GM12878 (cell line): ENCODE results near the gene ENTPD3. TPM values are rescaled to one million over a fixed set of nuclear protein-coding genes. Genes with fewer than 3 reads are reported as not detected.

Source experiments
- CBX3 ChIP-seq: fragments of 200-600 bp; sonication (generic); IDR thresholded peaks from 2 replicates; pipeline ENCODE4 v1.6.1; 2016; ENCODE audit warnings: low read depth, borderline replicate concordance
- ETV6 ChIP-seq, 2 experiments: fragments of 450-650 bp in 1 of 2; IDR thresholded peaks in 1 of 2; conservative IDR thresholded peaks in 1 of 2; 2 replicates each; pipeline ENCODE4 v1.6.1; 2014; ENCODE audit warnings: antibody characterized with exemption in 1 of 2, borderline replicate concordance in 1 of 2, low read depth in 1 of 2, mild to moderate bottlenecking in 1 of 2, moderate library complexity in 1 of 2
- IKZF1 ChIP-seq: fragments of 450-650 bp; conservative IDR thresholded peaks from 2 replicates; pipeline ENCODE4 v1.6.1; 2017; ENCODE audit warnings: antibody characterized with exemption, mild to moderate bottlenecking
- MTA2 ChIP-seq: fragments of 450-650 bp; IDR thresholded peaks from 2 replicates; pipeline ENCODE4 v1.6.1; 2016; ENCODE audit warnings: low read depth, mild to moderate bottlenecking, moderate library complexity
- NFYA ChIP-seq: IDR thresholded peaks from 2 replicates; pipeline ENCODE4 v1.6.1; 2011; ENCODE audit warnings: low read depth, mild to moderate bottlenecking, low read length, improper control_type of control experiment, borderline replicate concordance
- NR2F1 ChIP-seq: fragments of 450-650 bp; conservative IDR thresholded peaks from 2 replicates; pipeline ENCODE4 v1.6.1; 2017; ENCODE audit warnings: mild to moderate bottlenecking
- TCF12 ChIP-seq: IDR thresholded peaks from 2 replicates; pipeline ENCODE4 v1.6.1; 2011; ENCODE audit warnings: low read depth, mild to moderate bottlenecking, low read length
- TCF3 ChIP-seq: IDR thresholded peaks from 2 replicates; pipeline ENCODE4 v1.6.1; 2012; ENCODE audit warnings: low read depth, mild to moderate bottlenecking, low read length, borderline replicate concordance; ENCODE audit not compliant: insufficient read depth
- TCF7 ChIP-seq: IDR thresholded peaks from 2 replicates; pipeline ENCODE4 v1.6.1; 2014; ENCODE audit warnings: antibody characterized with exemption, borderline replicate concordance
- YY1 ChIP-seq: IDR thresholded peaks from 2 replicates; pipeline ENCODE4 v1.6.1; 2011; ENCODE audit warnings: low read depth, mild to moderate bottlenecking, low read length
- ZNF274 ChIP-seq: IDR thresholded peaks from one replicate; pipeline ENCODE4 v1.8.0; 2011; ENCODE audit not compliant: insufficient read length, insufficient read depth
- ZSCAN29 ChIP-seq: fragments of 450-650 bp; IDR thresholded peaks from 2 replicates; pipeline ENCODE4 v1.6.1; 2017; ENCODE audit warnings: mild to moderate bottlenecking, moderate library complexity
- polyA plus RNA-seq, 11 experiments: library from polyadenylated mRNA; depleted of rRNA in 4 of 11; unstranded in 6 of 11; stranded (reverse) in 5 of 11; fragments of >200 nt; fragmentation: Nextera tagmentation in 4 of 11; fragmentation: Illumina TruSeq in 1 of 11; extraction: Ambion mirVana in 4 of 11; extraction: Trizol in 1 of 11; gene quantifications; 1 replicate in 1 of 11; 2 replicates in 10 of 11; pipeline versions ENCODE4 v1.2.1 to v1.2.3, GENCODE V29; 2011 to 2016; ENCODE audit warnings: inconsistent platforms in 2 of 11, missing spikeins in 2 of 11, low read depth in 1 of 11
- total RNA-seq, 4 experiments: library from RNA; depleted of rRNA in 3 of 4; stranded (reverse); fragments of >200 nt in 3 of 4; fragmentation: Illumina TruSeq in 1 of 4; extraction: Trizol in 1 of 4; gene quantifications; 2 replicates each; pipeline versions ENCODE4 v1.2.1 to v1.2.3, GENCODE V29; 2013 to 2021
- TF ChIP-seq, protein P1 (sequence below): IDR thresholded peaks from 2 replicates; pipeline ENCODE4 v1.6.1; 2012; ENCODE audit warnings: improper control_type of control experiment, low read depth, low read length; ENCODE audit not compliant: insufficient replicate concordance
- TF ChIP-seq, protein P2 (sequence below): fragments of 450-650 bp; IDR thresholded peaks from 2 replicates; pipeline ENCODE4 v1.6.1; 2018; ENCODE audit warnings: borderline replicate concordance, mild to moderate bottlenecking; ENCODE audit not compliant: partially characterized antibody
- TF ChIP-seq, protein P3 (sequence below): fragments of 450-650 bp; IDR thresholded peaks from 2 replicates; pipeline ENCODE4 v1.6.1; 2017; ENCODE audit warnings: mild to moderate bottlenecking
- TF ChIP-seq, protein P4 (sequence below): fragments of 450-650 bp; conservative IDR thresholded peaks from 2 replicates; pipeline ENCODE4 v1.6.1; 2017; ENCODE audit warnings: mild to moderate bottlenecking, moderate library complexity

The ENTPD3 gene
- total and polyA plus RNA-seq, 10 of the 15 experiments (the other 5 are each of a cell fraction or from before 2014, with no cell fraction given): 0.03 TPM; not detected in 9

DNA sequence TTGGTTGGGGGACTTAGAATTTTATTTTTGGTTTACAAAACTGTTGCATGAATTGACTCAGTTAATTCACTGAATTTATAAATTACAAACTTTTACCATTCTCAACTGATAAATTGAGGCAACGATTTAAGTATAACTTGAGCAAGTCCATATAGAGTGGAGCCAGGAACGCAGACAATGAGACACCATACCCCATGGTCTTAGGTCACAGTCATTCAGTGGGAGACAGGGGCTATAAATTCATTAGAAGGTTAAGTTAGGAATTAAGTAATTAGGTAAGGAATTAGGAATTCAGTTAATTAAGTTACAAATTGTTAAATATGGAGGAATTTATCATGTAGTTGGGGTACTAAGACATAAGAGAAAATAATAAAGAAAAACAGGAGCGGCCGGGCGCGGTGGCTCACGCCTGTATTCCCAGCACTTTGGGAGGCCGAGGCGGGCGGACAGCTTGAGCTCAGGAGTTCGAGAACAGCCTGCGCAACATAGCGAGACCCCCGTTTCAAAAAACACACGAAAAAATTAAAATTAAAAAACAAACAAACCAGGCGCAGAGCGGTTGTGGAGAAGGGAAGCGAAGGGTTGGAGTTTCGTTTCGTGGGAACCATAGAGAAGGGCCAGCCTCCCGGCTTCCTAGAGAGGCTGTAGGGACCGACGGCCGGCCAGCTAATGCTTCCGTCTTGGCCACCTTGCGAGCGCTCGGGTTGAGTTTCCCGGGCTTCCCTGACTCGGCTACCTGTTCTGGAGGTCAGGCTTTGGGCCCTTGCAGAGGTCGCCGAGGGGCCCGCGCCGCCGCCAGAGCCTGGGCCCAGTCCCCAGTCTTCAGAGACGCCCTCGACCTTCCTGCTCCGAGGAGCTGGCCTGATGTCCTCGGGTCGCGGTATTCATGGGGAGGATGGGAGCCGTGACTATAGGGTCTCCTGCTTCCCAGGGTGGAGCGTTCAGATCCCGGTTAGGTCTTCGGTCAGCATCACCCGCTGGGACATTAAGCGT is 89.8 kb downstream of the ENTPD3 start, which contains the start of gene ZNF619 (continued):
- TF ChIP-seq, protein P1, sequence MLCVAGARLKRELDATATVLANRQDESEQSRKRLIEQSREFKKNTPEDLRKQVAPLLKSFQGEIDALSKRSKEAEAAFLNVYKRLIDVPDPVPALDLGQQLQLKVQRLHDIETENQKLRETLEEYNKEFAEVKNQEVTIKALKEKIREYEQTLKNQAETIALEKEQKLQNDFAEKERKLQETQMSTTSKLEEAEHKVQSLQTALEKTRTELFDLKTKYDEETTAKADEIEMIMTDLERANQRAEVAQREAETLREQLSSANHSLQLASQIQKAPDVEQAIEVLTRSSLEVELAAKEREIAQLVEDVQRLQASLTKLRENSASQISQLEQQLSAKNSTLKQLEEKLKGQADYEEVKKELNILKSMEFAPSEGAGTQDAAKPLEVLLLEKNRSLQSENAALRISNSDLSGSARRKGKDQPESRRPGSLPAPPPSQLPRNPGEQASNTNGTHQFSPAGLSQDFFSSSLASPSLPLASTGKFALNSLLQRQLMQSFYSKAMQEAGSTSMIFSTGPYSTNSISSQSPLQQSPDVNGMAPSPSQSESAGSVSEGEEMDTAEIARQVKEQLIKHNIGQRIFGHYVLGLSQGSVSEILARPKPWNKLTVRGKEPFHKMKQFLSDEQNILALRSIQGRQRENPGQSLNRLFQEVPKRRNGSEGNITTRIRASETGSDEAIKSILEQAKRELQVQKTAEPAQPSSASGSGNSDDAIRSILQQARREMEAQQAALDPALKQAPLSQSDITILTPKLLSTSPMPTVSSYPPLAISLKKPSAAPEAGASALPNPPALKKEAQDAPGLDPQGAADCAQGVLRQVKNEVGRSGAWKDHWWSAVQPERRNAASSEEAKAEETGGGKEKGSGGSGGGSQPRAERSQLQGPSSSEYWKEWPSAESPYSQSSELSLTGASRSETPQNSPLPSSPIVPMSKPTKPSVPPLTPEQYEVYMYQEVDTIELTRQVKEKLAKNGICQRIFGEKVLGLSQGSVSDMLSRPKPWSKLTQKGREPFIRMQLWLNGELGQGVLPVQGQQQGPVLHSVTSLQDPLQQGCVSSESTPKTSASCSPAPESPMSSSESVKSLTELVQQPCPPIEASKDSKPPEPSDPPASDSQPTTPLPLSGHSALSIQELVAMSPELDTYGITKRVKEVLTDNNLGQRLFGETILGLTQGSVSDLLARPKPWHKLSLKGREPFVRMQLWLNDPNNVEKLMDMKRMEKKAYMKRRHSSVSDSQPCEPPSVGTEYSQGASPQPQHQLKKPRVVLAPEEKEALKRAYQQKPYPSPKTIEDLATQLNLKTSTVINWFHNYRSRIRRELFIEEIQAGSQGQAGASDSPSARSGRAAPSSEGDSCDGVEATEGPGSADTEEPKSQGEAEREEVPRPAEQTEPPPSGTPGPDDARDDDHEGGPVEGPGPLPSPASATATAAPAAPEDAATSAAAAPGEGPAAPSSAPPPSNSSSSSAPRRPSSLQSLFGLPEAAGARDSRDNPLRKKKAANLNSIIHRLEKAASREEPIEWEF: no peak
- TF ChIP-seq IKZF1 (peak; percentile 81), ZNF274 (no peak), NFYA (no peak), YY1 (peak; percentile 69; the same call in 1 of the 2 replicates), TCF7 (no peak), ETV6 (conservative IDR thresholded peaks at IDR 0.05 in 1 of 2, IDR thresholded peaks at IDR 0.05 in 1 of 2; ENCODE audit: borderline replicate concordance in 1 of 2, low read depth in 1 of 2) (no peak), CBX3 (no peak), NR2F1 (0 out of 2 replicates have a peak, but pooled peaks have one; percentile 59), ZSCAN29 (no peak), TCF3 (no peak), TCF12 (no peak), MTA2 (peak; percentile 53; the same call in 1 of the 2 replicates)
- TF ChIP-seq, protein P2, sequence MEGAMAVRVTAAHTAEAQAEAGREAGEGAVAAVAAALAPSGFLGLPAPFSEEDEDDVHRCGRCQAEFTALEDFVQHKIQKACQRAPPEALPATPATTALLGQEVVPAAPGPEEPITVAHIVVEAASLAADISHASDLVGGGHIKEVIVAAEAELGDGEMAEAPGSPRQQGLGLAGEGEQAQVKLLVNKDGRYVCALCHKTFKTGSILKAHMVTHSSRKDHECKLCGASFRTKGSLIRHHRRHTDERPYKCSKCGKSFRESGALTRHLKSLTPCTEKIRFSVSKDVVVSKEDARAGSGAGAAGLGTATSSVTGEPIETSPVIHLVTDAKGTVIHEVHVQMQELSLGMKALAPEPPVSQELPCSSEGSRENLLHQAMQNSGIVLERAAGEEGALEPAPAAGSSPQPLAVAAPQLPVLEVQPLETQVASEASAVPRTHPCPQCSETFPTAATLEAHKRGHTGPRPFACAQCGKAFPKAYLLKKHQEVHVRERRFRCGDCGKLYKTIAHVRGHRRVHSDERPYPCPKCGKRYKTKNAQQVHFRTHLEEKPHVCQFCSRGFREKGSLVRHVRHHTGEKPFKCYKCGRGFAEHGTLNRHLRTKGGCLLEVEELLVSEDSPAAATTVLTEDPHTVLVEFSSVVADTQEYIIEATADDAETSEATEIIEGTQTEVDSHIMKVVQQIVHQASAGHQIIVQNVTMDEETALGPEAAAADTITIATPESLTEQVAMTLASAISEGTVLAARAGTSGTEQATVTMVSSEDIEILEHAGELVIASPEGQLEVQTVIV: no peak
- TF ChIP-seq, protein P3, sequence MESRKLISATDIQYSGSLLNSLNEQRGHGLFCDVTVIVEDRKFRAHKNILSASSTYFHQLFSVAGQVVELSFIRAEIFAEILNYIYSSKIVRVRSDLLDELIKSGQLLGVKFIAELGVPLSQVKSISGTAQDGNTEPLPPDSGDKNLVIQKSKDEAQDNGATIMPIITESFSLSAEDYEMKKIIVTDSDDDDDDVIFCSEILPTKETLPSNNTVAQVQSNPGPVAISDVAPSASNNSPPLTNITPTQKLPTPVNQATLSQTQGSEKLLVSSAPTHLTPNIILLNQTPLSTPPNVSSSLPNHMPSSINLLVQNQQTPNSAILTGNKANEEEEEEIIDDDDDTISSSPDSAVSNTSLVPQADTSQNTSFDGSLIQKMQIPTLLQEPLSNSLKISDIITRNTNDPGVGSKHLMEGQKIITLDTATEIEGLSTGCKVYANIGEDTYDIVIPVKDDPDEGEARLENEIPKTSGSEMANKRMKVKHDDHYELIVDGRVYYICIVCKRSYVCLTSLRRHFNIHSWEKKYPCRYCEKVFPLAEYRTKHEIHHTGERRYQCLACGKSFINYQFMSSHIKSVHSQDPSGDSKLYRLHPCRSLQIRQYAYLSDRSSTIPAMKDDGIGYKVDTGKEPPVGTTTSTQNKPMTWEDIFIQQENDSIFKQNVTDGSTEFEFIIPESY: no peak
- TF ChIP-seq, protein P4, sequence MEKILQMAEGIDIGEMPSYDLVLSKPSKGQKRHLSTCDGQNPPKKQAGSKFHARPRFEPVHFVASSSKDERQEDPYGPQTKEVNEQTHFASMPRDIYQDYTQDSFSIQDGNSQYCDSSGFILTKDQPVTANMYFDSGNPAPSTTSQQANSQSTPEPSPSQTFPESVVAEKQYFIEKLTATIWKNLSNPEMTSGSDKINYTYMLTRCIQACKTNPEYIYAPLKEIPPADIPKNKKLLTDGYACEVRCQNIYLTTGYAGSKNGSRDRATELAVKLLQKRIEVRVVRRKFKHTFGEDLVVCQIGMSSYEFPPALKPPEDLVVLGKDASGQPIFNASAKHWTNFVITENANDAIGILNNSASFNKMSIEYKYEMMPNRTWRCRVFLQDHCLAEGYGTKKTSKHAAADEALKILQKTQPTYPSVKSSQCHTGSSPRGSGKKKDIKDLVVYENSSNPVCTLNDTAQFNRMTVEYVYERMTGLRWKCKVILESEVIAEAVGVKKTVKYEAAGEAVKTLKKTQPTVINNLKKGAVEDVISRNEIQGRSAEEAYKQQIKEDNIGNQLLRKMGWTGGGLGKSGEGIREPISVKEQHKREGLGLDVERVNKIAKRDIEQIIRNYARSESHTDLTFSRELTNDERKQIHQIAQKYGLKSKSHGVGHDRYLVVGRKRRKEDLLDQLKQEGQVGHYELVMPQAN: peak; percentile 61; the same call in 1 of the 2 replicates
